ENCODE results near the gene MON1A.
A peak's percentile ranks its signal among the peaks of the same experiment; 100 is the strongest.
"Not testable (repeated sequence)": the region's sequence is repeated elsewhere in the genome, so short reads cannot be mapped to it uniquely, and the experiment has no call there.

The MON1A gene

DNA sequence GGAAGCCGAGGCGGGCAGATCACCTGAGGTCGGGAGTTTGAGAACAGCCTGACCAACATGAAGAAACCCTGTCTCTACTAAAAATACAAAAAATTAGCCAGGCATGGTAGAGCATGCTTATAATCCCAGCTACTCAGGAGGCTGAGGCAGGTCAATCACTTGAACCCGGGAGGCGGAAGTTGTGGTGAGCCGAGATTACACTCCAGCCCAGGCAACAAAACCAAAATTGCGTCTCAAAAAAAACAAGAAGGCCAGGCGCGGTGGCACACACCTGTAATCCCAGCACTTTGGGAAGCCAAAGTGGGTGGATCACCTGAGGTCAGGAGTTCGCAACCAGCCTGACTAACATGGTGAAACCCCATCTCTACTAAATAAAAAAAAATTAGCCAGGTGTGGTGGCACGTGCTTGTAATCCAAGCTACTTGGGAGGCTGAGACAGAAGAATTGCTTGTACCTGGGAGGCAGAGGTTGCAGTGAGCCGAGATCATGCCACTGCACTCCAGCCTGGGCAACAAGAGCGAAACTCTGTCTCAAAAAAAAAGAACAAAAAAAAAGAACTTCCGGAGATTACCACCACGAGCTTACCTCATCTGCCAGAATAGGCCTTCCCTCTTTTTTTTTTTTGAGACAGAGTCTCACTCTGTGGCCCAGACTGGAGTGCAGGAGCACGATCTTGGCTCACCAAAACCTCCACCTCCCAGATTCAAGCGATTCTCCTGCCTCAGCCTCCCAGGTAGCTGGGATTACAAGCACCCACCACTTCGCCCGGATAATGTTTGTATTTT is 11.6 kb downstream of the MON1A start:
- DNase-seq (ENCODE audit: low spot score): not testable (repeated sequence)

DNA sequence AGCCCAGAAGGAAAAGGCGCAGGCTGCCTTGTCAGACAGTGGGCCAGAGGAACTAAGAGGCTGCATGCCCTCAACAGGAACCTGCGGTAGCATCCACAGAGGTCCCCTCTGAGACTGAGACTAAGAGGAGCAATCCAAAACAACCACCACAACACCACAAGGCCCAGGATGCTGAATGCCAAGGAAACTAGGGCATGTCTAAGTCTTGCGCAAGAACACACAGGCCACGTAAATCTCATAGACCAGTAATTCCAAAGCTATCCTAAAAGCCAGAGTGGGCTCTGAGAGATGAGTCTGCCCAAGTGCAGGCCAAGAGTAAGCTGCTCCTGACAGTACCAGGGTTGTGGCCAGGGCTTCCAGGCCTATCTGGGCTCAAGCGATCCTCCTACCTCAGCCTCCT is 12.9 kb downstream of the MON1A start:
- DNase-seq (ENCODE audit: low spot score): no peak

DNA sequence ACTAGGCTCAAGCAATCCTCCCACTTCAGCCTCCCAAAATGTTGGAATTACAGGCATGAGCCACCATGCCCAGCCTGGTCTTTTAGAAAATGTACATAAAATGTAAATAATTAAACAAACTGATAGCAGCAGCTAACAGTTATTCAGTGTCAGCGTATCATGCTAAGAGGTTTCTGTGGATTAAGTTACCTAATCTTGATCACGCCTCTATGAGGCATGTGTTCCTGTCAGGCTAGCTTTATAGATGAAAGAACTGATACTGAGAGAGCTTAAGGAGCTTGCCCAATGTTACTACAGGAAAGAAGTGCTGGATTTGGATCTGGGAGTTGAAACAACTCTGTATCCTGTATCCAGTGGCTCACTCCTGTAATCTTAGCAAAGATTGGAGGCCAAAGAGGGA is 14.7 kb downstream of the MON1A start:
- DNase-seq (ENCODE audit: low spot score): no peak

DNA sequence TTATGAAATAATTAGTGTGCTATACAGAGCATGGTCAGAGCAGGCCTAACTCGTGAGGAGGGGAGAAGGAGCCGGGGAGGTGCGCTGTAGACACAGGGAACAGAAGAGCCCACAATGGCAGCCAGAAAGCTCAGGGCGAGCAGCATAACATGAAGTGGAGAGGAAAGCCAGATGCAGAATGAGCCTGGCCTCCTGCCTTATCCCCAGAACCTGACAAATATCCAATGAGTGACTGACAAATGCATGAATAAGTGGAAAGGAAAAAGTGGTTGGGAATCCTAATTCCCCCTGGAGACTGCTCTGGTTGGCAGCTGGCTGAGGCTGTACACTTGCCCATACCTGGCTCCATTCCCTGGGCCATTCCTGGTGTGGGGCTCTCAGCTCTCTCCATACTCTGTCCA is 16.7 kb downstream of the MON1A start:
- DNase-seq (ENCODE audit: low spot score): no peak

DNA sequence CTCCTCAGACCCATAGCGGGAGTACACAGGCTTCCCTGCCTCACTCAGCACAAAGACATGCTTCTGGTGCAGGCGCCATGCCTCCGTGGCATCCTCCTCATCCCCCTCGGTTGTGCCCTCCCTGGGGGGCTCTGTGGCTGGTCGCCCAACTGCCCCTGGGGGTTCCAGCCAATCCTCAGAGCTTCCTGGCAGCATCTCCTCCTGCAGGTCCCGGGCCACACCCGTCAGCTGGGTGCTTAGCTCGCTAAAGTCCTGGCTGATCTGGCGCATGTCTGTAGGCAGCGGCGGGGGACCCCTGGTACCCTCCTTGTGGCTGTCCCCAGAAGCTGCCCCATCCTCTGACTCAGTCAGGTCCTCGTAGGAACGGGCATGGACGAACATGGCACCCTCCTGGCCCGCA is 18.0 kb downstream of the MON1A start:
- DNase-seq (ENCODE audit: low spot score): no peak

DNA sequence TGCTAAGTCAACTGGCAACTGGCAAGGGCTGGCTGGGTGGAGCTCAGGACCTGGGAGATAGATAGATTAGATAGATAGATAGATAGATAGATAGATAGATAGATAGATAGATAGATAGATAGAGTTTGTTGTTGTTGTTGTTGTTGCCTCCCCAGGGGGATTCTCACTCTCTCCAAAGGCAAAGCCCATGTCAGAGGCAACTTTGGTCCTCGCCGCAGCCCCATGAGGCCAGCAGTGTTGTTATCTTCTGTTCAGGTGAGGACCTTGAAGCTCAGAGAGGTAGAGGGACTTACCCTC is 18.5 kb downstream of the MON1A start:
- no peak for DNase-seq (ENCODE audit: low spot score)

DNA sequence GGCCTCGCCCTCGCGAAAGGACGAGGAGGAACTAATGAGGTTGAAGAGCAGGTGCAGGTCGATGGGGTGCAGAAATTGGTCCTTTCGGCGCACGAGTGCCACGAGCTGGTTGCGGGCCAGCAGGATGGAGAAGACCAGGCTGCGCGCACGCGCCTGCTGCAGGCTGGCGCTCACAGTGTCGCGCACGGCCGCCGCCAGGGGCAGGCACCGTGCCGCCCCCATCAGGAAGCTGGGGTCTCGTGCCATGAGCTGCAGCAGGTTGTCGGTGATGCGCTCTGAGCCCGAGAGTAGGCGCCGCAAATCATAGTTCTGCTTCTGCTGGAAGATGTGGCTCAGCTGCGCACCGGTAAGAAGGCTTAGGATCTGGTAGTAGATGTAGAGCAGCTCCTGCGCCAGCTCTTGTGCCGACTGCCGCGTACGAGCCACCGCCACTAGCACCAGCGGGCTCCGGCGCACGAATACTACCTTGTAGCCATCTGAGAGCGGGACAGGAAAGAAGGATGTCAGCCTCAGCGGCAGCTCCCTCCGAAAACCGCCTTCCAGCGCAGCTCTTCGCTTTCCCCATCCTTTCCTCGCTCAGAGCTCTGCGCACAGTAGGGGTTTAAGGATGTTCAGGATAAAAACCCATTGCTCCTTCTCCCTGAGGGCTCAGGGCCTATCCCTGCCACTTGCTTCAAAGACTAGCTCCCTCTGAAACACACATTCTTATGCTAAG is 19.0 kb downstream of the MON1A start:
- DNase-seq (ENCODE audit: low spot score): no peak

DNA sequence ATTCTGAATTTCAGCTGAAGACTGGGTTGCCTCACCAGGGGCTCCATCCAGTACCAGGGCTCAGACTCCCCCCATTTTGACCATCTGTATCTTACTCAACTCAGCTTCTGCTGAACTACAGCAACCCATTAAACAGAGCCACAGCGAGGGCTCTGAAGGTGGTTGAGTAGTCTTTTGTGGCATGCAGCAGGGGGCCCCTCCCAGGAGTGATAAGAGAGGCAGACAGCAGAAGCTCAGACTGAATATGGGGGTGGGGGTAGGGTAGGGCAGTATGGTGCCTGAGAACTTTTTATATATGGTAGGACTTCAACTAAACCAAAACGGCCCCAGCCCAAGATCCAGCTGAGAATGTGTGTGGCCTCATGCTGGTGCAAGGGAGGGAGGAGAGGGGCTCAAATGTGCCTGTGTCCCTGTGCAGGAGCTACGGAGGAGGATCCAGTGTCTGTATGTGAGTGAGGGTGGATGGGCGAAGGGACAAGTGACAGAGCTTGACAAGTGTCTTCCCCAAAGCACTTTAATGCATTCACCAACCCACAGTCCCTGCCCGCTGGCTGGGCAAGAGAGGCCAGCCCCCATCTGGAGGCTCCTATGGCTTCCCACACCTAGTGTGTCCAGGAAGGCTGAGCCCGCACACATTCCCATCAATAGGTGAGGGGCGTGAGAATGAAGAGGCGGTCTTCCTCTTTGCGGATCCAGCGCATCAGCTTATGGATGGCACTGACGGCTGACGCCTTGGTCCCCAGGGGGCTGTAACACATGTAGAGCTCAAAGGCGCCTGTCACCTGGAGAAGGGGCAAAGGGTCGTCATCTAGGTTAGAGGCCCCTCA is 21.0 kb downstream of the MON1A start:
- no peak for DNase-seq (ENCODE audit: low spot score)

DNA sequence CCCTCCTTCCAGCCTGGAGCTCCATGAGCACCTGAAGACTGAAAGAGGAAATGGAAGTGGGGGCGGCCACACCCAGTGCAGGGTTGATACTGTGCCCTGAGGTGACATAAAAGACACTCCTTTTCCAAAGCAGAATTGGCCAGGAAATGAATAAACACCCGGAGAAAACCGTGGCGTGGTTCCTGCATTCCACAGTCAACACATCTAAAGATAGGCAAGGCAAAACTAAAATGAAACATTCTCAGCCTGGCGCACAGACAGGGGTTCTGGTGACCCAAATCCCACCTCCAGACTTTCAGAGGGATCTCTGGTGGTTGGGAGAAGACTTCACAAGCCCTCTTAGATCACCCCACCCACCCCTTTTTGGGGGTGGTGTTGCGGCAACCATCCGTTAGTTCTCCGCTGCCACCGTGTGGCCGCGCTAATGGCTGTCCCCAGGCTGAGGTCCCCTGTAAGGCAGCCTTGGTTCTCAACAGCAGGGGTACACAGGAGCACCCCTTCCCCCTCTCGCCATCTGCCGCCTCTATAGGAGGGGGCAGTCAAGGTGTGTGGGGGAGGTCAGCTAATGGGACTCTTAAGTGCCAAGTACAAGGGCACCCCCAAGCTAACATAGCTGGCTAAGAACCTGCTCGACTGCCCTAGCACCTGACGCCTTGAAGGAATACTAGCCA is 23.4 kb downstream of the MON1A start:
- peak; percentile 40 for DNase-seq (ENCODE audit: low spot score)

DNA sequence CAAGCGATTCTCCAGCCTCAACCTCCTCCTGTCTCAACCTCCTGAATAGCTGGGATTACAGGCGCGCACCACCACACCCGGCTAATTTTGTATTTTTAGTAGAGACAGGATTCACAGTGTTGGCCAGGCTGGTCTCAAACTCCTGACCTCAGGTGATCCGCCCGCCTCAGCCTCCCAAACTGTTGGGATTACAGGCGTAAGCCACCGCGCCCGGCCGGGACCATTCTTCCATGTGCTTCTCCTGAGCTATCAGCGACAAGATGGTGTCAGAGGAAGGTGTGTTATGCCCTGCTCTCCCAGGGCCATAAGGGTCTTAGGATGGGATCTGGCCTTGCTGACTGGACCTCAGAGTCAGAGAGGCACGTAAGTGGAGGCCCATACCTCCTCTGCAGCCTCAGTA is 25.2 kb downstream of the MON1A start:
- DNase-seq (ENCODE audit: low spot score): not testable (repeated sequence)

DNA sequence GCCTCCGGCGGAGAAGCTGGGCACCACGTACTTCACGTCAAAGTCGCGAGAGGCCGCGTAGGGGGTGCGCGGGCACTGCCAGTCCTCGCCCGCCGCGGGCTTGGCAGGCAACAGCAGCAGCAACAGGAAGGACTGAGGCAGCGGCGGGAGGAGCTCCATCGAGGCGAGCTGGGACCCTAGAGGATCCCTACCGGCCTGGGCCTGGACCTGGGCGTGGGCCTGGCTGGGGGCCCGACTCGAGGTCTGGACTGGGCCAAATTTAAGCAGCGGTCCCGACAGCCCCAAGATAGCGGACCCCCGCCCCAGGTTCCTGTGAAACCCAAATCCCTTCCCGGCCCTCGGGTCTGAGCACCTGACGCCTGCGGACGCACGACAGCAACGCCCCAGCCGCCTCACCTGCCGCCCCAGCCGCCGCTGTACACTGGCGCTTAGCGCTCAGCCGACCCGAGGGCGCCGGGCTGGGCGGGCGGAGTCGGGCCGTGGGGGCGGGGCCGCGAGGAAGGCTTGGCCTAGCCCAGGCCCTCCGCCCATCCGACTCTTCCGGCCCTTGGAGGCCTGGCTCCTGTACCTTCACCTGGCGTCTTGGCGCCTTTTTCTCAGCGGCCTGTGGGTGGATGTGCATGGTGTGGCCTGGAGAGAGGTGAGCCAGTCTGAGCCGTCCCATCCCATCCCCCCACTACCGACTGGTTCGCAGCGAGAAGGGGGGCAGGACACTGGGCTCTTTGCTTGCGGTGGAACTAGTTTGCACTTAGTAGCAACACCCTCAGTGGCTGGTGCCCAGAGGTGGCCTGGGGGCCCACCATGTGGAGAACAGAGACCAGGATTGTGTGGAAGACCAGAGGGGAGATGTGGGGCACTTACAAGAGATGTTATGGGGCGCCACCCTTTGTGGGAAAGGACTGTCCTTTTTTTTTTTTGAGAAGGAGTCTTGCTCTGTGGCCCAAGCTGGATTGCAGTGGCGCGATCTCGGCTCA is 25.9 kb downstream of the MON1A start, which contains the start of gene MST1R:
TSS of gene MST1R (minus strand) at position 423 of the 974 bp plus-strand sequence. CDS start at position 159, 264 bp downstream.
- DNase-seq (ENCODE audit: low spot score): peak; percentile 81

DNA sequence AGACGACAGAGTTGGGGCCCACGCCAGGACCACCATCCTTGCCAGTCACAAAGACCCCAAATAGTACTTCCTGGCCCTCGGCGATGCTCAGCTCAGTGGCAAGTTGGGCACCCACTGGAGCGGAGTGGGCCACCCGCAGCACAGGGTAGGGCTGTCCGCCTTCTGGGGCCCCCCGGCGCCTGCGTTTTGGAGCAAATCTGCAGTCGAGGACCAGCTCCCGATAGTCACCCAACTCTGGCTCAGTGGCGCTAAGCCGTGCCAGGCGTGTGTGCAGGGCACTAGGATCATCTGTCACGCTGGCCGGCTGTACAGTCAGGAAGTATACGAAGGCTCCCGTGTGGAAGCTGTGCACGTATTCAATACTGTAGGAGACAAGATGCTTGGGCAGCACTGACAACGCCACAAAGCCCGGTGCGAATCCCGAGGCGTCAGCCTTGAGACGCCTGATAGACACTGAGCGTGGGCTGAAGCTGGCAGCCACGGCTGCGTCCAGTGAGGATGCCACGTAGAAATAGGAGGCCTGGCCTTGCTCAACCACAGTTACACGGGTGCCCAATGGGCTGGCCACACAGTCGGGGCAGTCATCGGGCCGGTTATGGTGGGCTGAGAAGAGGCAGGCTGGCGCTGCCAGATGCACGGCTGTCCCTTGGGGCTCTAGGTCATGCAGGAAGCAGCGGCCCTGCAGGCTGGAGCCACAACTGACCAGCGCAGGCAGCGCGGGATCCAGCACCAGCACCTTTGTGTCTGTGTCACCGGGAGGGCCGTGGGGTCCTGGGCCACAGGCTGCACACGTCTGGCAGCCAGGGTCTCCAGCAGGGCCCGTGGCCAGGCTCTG is 26.9 kb downstream of the MON1A start:
- DNase-seq (ENCODE audit: low spot score): no peak

DNA sequence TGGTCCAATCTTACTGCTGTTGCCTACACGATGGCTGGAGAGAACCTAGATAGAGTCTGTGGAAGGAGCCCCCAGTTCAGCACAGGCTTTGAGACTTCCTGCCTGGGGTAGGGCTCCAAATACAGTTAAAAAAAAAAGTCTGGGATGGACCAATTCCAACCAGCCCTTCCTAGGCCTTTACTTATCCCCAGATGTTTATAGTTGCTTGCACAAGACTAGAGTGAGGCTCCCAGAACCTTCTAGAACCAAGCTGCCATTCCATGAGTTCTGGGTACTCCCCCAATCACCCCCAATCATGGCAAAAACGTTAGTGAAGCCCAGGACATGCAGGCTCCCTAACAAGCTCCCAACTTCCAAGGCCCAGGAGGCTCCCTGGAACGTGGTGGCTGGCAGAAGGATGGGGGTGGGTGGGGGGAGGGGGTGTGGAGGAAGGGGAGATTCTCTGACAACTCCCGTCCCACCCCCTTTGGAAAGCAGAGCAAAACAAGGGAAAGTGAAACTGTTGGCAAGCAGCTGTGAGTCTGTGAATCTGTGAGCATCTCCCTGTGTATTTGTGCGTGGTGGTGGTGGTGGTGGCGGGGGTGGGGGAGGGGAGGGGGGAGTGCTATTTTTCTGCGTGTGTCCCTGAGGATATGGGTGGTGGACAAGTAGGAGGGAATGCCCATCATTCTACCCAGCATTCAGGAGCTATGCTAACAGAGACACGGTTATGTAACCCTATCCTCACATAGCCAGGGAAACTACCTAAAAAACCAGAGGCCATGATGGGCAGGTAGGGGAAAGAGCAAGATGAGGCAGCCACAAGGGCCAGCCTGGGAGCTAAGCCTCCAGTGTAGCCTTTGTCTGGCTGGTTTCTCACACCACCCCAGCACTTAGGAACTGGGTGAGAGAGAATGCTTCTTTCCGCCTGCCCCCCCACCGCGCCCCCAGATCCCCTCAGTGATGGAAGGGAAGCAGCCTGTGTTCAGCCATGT is 28.0 kb downstream of the MON1A start:
- DNase-seq (ENCODE audit: low spot score): no peak

DNA sequence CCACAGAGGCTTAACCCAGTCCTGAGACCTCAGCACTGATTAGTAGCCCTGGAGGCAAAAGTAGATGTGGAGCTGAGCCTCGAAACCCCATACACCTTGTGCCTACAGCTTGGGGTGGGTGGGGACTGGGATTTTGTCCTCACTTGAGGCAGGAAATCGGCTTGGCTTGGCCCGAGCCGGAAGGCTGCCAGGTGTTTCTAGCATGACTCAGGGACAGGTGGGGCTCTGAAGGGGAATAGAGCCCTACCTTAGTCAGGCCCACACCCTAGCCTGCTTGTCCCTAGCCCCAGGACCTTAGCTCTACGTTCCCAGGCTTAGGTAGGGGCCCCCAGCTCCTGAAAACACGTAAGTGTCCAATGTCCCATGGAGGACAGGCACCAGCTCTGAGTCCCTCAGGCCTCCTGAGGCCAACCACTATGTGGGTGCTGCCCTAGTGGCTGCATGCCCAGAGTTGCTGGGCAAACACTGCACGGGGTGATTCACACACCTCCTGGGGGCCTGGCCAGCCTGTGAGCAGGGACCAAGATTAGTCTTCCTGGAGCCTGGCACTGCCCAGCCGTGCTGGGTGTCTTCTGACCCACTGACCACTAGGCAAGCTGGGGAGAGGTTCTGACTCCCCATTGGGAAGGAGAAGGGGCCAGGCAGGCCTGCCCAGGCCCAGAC is 29.0 kb downstream of the MON1A start:
- DNase-seq (ENCODE audit: low spot score): no peak

DNA sequence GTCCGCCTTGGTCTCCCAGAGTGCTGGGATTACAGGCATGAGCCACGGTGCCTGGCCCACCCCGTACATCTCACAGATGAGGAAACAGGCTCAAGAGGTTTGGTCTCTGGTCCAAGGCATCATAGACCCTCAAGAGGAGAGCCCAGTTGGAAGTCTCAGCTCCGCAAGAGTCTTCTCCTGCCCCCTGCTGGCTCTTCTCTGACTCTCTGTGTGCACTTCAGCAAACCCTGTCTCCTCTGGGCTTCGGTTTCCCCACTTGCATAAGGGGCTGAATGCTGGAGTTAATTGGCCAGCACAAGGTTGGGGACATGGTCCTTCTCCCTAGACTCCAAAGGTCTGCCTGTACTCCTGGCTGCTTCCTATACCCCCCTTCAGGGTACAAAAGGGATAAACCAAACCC is 29.8 kb downstream of the MON1A start:
- no peak for DNase-seq (ENCODE audit: low spot score)

DNA sequence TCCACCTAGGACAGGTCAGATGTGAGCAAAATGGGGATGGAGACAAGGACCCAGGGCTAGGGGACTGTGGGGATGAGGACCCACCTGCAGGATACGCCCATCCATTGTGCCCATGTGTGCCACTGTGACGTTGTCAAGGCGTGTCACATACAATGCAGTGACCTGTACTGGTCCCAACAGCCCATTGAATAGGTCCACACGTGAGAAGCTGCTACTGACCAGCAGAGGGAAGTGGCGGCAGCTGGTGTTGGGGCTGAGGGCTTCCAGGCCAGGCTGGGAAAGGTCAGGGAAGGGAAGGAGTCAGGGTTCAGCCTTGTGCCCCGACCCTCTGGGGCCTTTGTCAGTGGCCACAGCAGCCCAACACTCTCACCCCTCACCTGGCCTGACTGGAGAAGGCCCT is 30.6 kb downstream of the MON1A start:
- no peak for DNase-seq (ENCODE audit: low spot score)

DNA sequence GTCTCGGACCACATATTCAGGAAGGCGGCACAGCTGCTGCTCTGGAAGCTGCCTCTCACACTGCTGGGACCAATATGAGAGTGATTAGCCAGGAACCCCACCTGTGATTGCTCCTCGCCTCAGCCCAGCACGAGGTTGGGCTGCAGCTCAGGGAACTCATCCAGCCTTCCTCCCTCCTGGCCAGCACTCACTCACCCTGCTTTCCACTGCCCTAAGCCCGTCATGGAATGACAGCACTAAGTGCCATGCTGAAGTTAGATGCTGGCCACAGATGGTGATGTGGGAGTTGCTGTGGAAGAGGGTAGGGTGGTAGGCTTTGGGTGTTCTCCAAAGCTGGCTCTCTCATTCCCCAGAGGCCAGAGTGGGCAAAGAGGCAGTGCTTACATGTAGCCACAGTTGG is 33.3 kb downstream of the MON1A start:
- no peak for DNase-seq (ENCODE audit: low spot score)

DNA sequence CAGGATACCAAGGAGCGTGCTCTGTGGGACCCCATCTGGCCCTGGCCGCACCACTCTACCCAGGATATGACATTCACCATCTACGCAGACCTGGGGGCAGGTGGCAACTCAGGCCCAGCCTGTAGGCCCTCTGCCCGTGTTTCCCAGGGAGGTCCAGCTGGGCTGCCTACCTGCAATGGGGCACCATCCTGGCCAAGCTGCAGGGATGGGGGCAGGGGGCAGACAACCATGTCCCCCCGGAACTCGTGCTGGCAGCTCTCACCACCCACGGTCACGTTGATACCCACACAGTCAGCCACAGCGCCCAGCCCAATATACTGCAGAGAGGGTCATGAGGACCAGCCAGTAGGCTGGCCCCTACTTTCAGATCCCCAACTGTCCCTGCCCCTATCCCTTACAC is 33.8 kb downstream of the MON1A start:
- no peak for DNase-seq (ENCODE audit: low spot score)

All from CD4-positive, alpha-beta T cell treated with Interleukin-2 at 100 ng/mL for 4 hours (primary cell).